GM19397 (cell line): ENCODE measurements around the gene MIAT.

Experiments used
- ATAC-seq: cut with Tn5 transposase; IDR thresholded peaks from one replicate; pipeline ENCODE4 v1.9.1; 2021; ENCODE audit warnings: mild to moderate bottlenecking, moderate library complexity; ENCODE audit not compliant: unreplicated experiment

The MIAT gene

GRCh38 chr22:26665813-26666231 is 8.4 kb downstream of the MIAT start:
- ATAC-seq, result no peak

GRCh38 chr22:26667140-26667539 is 9.8 kb downstream of the MIAT start:
- no peak for ATAC-seq

- no peak for ATAC-seq
Observed at GRCh38 chr22:26669060-26669481, 11.7 kb downstream of the MIAT start.

DNA sequence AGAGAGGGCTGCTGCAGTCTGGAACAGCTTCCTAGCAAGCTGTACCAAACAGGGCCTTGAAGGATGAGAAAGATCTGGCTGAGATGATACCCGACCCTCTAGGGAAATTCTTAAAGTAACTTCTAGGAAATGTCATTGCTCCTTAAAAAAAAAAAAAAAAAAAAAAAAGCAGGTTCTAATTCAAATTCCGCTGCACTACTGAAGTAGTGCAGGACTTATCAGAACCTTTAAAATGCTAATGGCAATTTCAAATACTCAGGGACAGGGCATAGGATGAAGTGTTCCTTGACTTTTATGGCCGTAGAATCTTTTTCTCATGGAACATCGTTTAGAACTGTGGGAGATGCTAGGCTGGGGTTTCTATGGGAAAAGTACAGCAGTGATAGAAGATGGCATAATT is 13.1 kb downstream of the MIAT start:
- no peak for ATAC-seq

- ATAC-seq, result no peak
Observed at GRCh38 chr22:26671317-26672059, 14.1 kb downstream of the MIAT start.

- no peak for ATAC-seq
Observed at GRCh38 chr22:26672060-26672471, 14.7 kb downstream of the MIAT start.

- ATAC-seq, result peak; percentile 67
Observed at GRCh38 chr22:26672590-26673468, 15.4 kb downstream of the MIAT start.

DNA sequence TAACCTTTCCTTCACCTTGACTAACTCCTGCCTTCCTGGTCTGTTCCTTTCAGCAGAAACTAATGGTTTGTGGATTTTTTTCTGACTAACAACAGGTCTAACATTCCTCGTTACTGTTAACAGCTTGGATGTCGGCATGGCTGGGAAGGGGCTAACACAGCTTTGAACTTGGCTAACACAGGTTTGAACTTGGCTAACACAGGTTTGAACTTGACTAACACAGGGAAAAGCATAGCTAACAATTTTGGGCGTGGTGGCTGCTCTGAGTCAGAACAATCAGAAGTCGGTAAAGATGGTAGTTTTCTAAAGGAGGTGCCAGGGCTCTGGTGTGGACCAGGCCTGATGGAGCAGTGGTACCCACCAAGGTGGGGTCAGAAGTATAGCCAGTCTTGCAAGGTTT is 16.1 kb downstream of the MIAT start:
- ATAC-seq, result no peak

DNA sequence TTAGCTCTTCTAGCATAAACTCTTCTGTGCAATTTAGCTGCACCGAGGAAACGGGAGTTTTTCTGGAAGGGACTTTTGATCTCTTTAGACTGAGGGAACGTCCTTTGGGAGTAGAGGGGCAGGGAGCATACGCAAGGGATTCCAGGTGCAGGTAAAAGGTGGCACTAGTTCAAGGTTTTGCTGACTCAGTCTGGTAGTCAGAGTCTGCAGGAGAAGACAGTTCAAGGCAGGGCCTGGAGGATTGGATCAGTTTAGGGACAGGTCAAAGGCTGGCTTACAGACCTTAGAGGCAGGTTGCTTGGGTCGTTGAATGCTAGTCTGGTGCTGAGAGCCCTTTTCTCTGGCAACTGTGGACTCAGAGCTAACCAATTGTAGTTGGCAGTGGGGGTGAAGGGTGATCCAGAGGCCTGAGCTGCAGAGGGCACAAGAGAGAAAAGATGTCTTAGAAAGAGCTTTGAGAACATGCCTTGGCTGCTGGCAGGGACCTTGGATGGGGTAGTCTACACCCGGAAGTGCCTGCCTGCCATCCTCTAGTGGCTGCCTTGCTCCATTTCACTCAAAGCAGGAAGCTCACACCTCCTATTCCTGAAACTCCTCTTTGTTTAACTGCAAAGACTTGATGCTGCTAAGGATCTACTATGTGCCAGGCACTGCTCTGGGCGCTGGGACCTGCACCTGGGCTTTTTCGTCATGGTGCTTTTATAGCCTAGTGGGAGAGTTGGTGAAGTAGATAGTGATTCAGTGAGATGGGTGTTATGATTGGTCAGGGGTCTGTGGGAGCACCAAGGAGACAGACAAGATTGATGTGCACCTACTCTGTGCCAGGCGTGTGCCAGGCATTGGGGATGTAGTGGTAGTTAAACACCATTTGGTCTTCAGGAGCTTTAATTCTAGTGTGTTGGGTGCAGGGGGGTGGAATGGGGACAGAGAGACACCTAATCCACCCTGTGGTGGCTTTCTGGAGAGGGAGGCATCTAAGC is 17.1 kb downstream of the MIAT start:
- ATAC-seq, result no peak

- ATAC-seq, result no peak
Observed at GRCh38 chr22:26675687-26676268, 18.4 kb downstream of the MIAT start.

GRCh38 chr22:26677217-26677616 is 19.8 kb downstream of the MIAT start:
- ATAC-seq, result no peak

- ATAC-seq, result no peak
Observed at GRCh38 chr22:26679003-26679629, 21.7 kb downstream of the MIAT start.

- no peak for ATAC-seq
Observed at GRCh38 chr22:26680485-26680884, 23.1 kb downstream of the MIAT start.

DNA sequence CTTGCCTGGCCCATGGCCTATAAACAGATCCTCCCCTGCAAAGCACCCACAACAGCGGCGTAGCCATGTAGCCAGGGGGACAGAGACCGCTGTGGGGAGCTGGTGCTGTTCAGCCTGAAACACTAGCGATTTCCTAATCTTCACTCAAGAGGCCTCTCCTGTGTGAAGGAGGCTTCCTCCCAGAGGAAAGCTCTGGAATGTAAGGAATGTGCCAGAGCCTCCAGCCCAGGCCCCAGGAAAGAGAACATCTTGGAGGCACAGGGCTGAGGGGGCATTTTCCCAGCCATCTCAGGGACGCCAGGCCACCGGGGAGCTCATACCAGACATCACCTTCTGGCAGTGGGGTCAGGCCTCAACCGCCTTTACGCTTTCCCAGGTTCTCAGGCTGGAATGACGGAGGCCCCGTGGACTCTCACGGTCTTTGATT is 24.0 kb downstream of the MIAT start:
- no peak for ATAC-seq

DNA sequence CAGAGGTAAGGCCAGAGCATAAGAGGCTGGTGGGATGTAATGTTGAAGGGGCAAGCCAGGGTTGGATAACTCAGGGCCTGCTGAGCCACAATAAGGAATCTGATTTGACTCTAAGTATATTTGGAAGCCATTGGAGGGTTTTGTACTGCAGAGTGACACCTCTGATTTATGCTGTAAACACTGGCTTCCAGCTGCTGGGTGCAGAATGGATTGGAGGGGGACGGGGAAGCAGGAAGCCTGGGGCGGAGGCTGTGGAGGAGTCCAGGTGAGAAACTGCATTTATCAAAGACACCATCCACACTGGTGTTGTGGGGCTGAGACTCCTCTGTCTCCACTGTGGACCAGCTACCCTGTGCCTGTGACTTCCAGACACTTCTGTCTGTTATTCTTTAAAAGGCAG is 26.8 kb downstream of the MIAT start:
- ATAC-seq, result no peak

GRCh38 chr22:26685601-26686000 is 28.2 kb downstream of the MIAT start:
- no peak for ATAC-seq

DNA sequence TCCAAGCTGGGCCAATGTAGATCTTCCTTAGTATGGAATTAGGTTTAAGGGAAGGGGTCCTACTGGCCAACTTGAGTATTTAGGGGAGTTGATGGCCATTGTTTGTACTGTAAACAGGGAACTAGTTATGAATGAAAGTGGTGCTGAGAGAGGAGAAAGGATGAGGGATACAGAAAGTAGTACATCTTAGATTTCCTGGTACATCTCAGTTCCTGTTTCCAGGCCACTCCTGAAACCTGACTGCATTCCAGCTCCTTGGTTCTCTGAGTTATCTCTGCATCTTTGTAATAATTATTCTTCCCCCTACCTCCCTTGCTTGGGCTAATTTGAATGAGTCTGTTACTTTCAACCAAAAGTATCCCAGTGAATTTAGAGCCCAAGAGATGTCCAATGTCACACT is 30.1 kb downstream of the MIAT start:
- no peak for ATAC-seq

- ATAC-seq, result no peak
Observed at GRCh38 chr22:26689513-26690301, 32.3 kb downstream of the MIAT start.

GRCh38 chr22:26690654-26691376 is 33.4 kb downstream of the MIAT start:
- ATAC-seq, result no peak
